ENCODE measurements around the gene XYLT1.

DNA sequence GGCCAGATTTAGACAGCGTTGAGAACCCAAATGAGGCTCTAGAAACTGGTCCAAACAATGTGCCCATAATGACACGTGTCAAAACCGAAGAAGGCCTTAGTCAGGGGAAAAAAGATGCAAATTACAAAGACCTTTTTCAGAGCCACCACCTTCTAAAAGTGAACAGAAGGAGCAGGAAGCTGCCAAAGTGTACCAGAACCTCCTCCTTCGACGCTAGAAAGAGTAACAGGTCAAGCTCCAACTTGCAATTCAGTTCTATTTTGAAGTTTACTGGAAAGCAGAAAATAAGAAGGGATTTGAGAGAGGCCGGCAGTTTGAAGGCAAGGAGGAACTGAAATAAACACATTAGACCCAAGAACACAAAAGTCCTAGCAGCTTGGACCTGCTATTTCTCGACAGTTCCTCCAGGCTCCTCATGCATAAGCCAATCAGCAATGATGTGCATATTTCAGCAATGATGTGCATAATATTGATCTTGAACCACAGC, 61.8 kb downstream of the XYLT1 start:
- TF ChIP-seq, protein P1, sequence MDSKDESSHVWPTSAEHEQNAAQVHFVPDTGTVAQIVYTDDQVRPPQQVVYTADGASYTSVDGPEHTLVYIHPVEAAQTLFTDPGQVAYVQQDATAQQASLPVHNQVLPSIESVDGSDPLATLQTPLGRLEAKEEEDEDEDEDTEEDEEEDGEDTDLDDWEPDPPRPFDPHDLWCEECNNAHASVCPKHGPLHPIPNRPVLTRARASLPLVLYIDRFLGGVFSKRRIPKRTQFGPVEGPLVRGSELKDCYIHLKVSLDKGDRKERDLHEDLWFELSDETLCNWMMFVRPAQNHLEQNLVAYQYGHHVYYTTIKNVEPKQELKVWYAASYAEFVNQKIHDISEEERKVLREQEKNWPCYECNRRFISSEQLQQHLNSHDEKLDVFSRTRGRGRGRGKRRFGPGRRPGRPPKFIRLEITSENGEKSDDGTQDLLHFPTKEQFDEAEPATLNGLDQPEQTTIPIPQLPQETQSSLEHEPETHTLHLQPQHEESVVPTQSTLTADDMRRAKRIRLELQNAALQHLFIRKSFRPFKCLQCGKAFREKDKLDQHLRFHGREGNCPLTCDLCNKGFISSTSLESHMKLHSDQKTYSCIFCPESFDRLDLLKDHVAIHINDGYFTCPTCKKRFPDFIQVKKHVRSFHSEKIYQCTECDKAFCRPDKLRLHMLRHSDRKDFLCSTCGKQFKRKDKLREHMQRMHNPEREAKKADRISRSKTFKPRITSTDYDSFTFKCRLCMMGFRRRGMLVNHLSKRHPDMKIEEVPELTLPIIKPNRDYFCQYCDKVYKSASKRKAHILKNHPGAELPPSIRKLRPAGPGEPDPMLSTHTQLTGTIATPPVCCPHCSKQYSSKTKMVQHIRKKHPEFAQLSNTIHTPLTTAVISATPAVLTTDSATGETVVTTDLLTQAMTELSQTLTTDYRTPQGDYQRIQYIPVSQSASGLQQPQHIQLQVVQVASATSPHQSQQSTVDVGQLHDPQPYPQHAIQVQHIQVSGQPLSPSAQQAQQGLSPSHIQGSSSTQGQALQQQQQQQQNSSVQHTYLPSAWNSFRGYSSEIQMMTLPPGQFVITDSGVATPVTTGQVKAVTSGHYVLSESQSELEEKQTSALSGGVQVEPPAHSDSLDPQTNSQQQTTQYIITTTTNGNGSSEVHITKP (IDR thresholded peaks at IDR 0.05; ENCODE audit: partially characterized antibody) = no peak
- TF ChIP-seq MYC (IDR thresholded peaks at IDR 0.05; ENCODE audit: low read depth, low read length) (no peak), MYC (CRISPR knock-in tag; IDR thresholded peaks at IDR 0.05; ENCODE audit: borderline replicate concordance, low read depth) (no peak), ZNF274 (IDR thresholded peaks at IDR 0.05; ENCODE audit: borderline replicate concordance, low read depth, low read length) (no peak), NFE2 (IDR thresholded peaks at IDR 0.05; ENCODE audit: low read depth) (no peak), HDAC1 (IDR thresholded peaks at IDR 0.05) (no peak), JUNB (CRISPR knock-in tag; conservative IDR thresholded peaks at IDR 0.05) (no peak), FOXM1 (IDR thresholded peaks at IDR 0.05; ENCODE audit: low read depth) (no peak), FOXM1 (CRISPR knock-in tag; IDR thresholded peaks at IDR 0.05; ENCODE audit: low read depth) (no peak), EZH2 (IDR thresholded peaks at IDR 0.05; ENCODE audit: borderline replicate concordance, low read depth, low read length) (no peak), ZNF134 (CRISPR knock-in tag; conservative IDR thresholded peaks at IDR 0.05) (no peak), GTF2F1 (IDR thresholded peaks at IDR 0.05; ENCODE audit: low read depth, low read length) (no peak), ZNF316 (IDR thresholded peaks at IDR 0.05) (no peak), SMARCC2 (IDR thresholded peaks at IDR 0.05; ENCODE audit: low read depth) (no peak)
- TF ChIP-seq, protein P2, sequence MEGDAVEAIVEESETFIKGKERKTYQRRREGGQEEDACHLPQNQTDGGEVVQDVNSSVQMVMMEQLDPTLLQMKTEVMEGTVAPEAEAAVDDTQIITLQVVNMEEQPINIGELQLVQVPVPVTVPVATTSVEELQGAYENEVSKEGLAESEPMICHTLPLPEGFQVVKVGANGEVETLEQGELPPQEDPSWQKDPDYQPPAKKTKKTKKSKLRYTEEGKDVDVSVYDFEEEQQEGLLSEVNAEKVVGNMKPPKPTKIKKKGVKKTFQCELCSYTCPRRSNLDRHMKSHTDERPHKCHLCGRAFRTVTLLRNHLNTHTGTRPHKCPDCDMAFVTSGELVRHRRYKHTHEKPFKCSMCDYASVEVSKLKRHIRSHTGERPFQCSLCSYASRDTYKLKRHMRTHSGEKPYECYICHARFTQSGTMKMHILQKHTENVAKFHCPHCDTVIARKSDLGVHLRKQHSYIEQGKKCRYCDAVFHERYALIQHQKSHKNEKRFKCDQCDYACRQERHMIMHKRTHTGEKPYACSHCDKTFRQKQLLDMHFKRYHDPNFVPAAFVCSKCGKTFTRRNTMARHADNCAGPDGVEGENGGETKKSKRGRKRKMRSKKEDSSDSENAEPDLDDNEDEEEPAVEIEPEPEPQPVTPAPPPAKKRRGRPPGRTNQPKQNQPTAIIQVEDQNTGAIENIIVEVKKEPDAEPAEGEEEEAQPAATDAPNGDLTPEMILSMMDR (IDR thresholded peaks at IDR 0.05 in 2 of 3, conservative IDR thresholded peaks at IDR 0.05 in 1 of 3; ENCODE audit: insufficient read depth in 2 of 3, low read depth in 1 of 3, low read length in 3 of 3) = no peak
- TF ChIP-seq, protein P3, sequence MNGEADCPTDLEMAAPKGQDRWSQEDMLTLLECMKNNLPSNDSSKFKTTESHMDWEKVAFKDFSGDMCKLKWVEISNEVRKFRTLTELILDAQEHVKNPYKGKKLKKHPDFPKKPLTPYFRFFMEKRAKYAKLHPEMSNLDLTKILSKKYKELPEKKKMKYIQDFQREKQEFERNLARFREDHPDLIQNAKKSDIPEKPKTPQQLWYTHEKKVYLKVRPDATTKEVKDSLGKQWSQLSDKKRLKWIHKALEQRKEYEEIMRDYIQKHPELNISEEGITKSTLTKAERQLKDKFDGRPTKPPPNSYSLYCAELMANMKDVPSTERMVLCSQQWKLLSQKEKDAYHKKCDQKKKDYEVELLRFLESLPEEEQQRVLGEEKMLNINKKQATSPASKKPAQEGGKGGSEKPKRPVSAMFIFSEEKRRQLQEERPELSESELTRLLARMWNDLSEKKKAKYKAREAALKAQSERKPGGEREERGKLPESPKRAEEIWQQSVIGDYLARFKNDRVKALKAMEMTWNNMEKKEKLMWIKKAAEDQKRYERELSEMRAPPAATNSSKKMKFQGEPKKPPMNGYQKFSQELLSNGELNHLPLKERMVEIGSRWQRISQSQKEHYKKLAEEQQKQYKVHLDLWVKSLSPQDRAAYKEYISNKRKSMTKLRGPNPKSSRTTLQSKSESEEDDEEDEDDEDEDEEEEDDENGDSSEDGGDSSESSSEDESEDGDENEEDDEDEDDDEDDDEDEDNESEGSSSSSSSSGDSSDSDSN (IDR thresholded peaks at IDR 0.05; ENCODE audit: borderline replicate concordance in 1 of 2, low read depth in 2 of 2, low read length in 2 of 2) = no peak

All from K562 (cell line).